ENCODE results near the gene GTF2H1.

DNA sequence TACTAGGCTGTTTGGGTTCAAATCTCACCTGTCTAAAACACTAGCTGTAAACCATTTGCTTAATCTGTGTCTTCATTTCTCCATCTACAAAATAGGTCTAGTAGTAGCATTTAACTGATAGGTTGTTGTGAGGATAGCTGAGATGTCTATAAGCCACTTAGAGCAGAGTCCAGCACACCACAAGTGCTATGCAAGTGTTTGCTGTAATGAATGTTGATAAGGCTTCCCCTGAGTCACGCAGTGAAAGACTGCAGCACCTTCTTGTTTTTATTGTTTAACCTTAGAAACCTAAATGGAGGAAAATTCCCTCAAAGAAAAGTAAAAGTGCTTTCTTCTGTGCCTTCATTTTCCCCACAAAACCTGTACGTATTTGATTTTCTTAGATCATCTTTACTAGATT lies 48.9 kb downstream of the GTF2H1 start:
- TF ChIP-seq, protein P1, sequence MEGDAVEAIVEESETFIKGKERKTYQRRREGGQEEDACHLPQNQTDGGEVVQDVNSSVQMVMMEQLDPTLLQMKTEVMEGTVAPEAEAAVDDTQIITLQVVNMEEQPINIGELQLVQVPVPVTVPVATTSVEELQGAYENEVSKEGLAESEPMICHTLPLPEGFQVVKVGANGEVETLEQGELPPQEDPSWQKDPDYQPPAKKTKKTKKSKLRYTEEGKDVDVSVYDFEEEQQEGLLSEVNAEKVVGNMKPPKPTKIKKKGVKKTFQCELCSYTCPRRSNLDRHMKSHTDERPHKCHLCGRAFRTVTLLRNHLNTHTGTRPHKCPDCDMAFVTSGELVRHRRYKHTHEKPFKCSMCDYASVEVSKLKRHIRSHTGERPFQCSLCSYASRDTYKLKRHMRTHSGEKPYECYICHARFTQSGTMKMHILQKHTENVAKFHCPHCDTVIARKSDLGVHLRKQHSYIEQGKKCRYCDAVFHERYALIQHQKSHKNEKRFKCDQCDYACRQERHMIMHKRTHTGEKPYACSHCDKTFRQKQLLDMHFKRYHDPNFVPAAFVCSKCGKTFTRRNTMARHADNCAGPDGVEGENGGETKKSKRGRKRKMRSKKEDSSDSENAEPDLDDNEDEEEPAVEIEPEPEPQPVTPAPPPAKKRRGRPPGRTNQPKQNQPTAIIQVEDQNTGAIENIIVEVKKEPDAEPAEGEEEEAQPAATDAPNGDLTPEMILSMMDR (IDR thresholded peaks at IDR 0.05): no peak
- no peak for TF ChIP-seq POLR2A (IDR thresholded peaks at IDR 0.05)
